AG09309 (cell line): ENCODE measurements around the gene C11orf87.

Source experiments
- DNase-seq: peaks from one replicate; pipeline ENCODE4 v3.0.0-alpha.2; 2010; ENCODE audit warnings: low read depth
- H3K4me3 ChIP-seq: 2 replicates; pipeline ENCODE4 v1.5.1; 2011; ENCODE audit warnings: mild to moderate bottlenecking, low read depth, low read length, moderate library complexity; ENCODE audit not compliant: control insufficient read depth
- CTCF ChIP-seq: IDR thresholded peaks from 2 replicates; pipeline ENCODE4 v1.5.1; 2011; ENCODE audit warnings: mild to moderate bottlenecking, low read depth, low read length, inconsistent platforms; ENCODE audit not compliant: insufficient read depth, control insufficient read depth; ENCODE audit errors: missing control alignments

C11orf87 gene

GRCh38 chr11:109435121-109435742 is 13.2 kb downstream of the C11orf87 start:
- no peak for DNase-seq
- no peak for TF ChIP-seq CTCF
- H3K4me3 ChIP-seq: no peak overlapping the region

GRCh38 chr11:109439684-109440083 is 17.7 kb downstream of the C11orf87 start:
- no peak for TF ChIP-seq CTCF
- no peak for DNase-seq
- H3K4me3 ChIP-seq: no peak overlapping the region

- no peak overlapping the region for H3K4me3 ChIP-seq
- DNase-seq: no peak
- no peak for TF ChIP-seq CTCF
Observed at GRCh38 chr11:109443052-109443451, 21.1 kb downstream of the C11orf87 start.

- no peak for TF ChIP-seq CTCF
- H3K4me3 ChIP-seq: no peak overlapping the region
- no peak for DNase-seq
Observed at GRCh38 chr11:109454857-109455256, 32.9 kb downstream of the C11orf87 start.
